ENCODE data around the gene OR2F2. TPM values are rescaled to one million over a fixed set of nuclear protein-coding genes. Genes with fewer than 3 reads are reported as not detected.
A peak's percentile ranks its signal among the peaks of the same experiment; 100 is the strongest.

The OR2F2 gene
- total RNA-seq, 1 donor from 2014 or later, result not detected

DNA sequence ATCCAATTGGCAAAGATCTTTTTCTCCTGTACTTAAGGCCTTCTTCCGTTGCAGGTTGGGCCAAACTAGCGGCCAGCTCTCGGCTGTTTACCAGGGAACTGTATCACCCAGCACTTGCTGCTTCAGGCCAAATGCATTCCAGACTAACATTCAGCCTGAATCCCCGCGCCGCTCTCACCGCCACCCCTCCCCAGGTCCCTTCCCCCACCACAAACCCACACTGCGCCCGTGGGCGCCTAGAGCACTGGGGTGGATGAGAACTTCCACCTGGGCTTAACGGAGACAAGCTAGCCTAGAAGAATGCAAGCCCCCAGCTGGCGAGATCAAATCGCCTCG, 33.7 kb upstream of the OR2F2 start:
- intact Hi-C loops (cut with micrococcal nuclease), result no loop called here

DNA sequence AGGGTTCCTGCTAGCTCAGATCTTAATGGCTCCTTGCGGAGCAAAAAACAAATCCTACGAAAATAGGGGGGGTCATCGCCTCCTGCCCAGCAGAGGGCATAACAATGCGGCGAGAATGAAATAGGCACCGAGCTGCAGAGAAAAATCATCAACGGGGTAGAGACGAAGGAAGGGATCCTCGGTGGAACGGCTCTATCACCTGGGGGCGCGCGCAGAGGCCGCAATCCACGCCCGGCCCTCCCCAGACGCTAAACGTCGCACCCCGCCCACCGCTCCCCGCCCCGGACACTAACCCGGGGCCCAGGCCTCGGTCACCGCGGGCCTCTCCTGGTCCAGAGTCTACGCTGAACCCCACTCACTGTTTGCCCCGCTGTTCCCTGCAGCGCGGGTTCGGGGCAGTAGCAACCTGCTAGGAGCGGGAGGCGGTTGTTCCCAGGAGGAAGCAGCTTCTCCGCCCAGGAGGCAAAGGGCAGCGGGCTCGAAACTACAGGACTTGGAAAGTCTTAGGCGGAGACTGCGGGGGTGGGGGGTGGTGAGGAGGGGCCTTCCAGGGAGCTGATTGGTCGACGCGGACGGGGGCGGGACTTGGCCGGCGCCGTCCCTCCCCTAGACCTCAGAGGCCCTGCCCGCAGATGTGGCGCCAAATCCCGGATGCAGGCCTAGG, 33.2 kb upstream of the OR2F2 start, which contains the start of gene TCAF1:
Gene TCAF1, minus strand, starts transcription at position 509 of the 664 bp plus-strand sequence. CDS start 25,568 bp downstream, outside the sequence.
- no peaks in the 10 kb centered on the region for H3K36me3 ChIP-seq
- peak within 1 kb of the TSS; percentile 83 for H3K4me3 ChIP-seq
- peak within 1 kb of the TSS; percentile 93 for H3K27ac ChIP-seq (replicated peaks)
- no peaks in the 10 kb centered on the region for H3K27me3 ChIP-seq (ENCODE audit: low read depth)
- peak; percentile 97 for DNase-seq
- H3K9me3 ChIP-seq (replicated peaks), result peaks cover 6% of the 10 kb centered on the region
- intact Hi-C loops (cut with micrococcal nuclease), result no loop called here
- H3K4me1 ChIP-seq, result peaks cover 45% of the 10 kb centered on the region
- TF ChIP-seq, protein P1, sequence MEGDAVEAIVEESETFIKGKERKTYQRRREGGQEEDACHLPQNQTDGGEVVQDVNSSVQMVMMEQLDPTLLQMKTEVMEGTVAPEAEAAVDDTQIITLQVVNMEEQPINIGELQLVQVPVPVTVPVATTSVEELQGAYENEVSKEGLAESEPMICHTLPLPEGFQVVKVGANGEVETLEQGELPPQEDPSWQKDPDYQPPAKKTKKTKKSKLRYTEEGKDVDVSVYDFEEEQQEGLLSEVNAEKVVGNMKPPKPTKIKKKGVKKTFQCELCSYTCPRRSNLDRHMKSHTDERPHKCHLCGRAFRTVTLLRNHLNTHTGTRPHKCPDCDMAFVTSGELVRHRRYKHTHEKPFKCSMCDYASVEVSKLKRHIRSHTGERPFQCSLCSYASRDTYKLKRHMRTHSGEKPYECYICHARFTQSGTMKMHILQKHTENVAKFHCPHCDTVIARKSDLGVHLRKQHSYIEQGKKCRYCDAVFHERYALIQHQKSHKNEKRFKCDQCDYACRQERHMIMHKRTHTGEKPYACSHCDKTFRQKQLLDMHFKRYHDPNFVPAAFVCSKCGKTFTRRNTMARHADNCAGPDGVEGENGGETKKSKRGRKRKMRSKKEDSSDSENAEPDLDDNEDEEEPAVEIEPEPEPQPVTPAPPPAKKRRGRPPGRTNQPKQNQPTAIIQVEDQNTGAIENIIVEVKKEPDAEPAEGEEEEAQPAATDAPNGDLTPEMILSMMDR (IDR thresholded peaks at IDR 0.05; ENCODE audit: borderline replicate concordance), result peak; percentile 42

More for the DNA sequence above, 33.7 kb upstream of the OR2F2 start:
- TF ChIP-seq, protein P1 (IDR thresholded peaks at IDR 0.05; ENCODE audit: borderline replicate concordance), result no peak
- peak overlapping the region; percentile 83 for H3K4me3 ChIP-seq
- H3K27me3 ChIP-seq (ENCODE audit: low read depth), result no peaks in the 10 kb centered on the region
- H3K36me3 ChIP-seq, result no peaks in the 10 kb centered on the region
- H3K27ac ChIP-seq (replicated peaks), result peak overlapping the region; percentile 93
- peak; percentile 47 for DNase-seq
- H3K9me3 ChIP-seq (replicated peaks), result peaks cover 6% of the 10 kb centered on the region
- H3K4me1 ChIP-seq, result peaks cover 45% of the 10 kb centered on the region

DNA sequence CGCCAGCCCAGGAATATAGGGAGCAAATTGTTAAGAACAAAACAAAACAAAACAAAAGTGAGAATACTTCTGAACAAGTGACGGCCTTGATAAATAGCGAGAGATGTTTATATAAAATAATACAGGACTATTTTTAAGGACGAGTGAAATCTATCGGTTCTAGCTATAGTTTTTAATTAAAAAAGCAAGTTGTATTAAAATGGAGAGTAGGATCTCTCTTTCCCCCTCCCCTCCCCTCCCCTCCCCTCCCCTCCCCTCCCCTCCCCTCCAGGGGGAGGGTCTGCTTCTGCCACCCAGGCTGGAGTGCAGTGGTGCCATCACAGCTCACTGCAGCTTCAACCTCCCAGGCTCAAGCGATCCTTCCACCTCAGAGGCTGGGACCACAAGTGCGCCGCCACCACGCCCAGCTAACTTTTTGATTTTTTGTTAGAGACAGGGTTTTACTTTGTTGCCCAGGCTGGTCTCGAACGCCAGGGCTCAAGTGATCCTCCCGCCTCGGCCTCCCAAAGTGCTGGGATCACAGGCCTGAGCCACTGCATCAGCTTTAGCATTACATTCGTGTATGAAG, 32.6 kb upstream of the OR2F2 start:
- H3K4me1 ChIP-seq, result peaks cover 45% of the 10 kb centered on the region
- peaks cover 6% of the 10 kb centered on the region for H3K9me3 ChIP-seq (replicated peaks)
- no peak for DNase-seq
- H3K36me3 ChIP-seq, result no peaks in the 10 kb centered on the region
- H3K27ac ChIP-seq (replicated peaks), result peak overlapping the region; percentile 93
- intact Hi-C loops (cut with micrococcal nuclease), result no loop called here
- H3K27me3 ChIP-seq (ENCODE audit: low read depth), result no peaks in the 10 kb centered on the region
- peak overlapping the region; percentile 83 for H3K4me3 ChIP-seq
- TF ChIP-seq, protein P1 (IDR thresholded peaks at IDR 0.05; ENCODE audit: borderline replicate concordance), result no peak

DNA sequence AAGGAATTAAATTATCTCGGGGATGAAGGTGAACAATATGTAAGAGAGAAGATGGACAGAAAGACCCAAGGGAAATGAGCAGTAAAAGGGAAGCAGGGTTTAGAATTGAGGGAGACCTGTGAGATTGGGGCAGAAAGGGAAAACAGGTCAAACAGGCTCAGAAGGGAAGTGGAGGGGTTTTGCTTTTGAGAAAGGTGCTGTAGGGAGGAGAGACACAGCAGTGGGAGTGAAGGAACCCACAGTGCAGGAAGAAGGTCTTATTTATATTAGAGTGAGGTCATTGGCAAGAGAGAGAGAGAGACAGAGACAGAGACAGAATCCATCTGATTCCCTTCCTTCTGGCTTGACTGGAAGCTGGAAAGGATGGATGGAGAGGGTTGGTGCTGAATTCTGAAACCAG, 29.5 kb upstream of the OR2F2 start:
- DNase-seq, result no peak
- peaks cover 30% of the 10 kb centered on the region for H3K4me1 ChIP-seq
- no peak overlapping the region for H3K4me3 ChIP-seq
- TF ChIP-seq, protein P1 (IDR thresholded peaks at IDR 0.05; ENCODE audit: borderline replicate concordance), result no peak
- H3K27me3 ChIP-seq (ENCODE audit: low read depth), result no peaks in the 10 kb centered on the region
- intact Hi-C loops (cut with micrococcal nuclease), result no loop called here
- H3K27ac ChIP-seq (replicated peaks), result no peak overlapping the region
- H3K36me3 ChIP-seq, result no peaks in the 10 kb centered on the region
- no peaks in the 10 kb centered on the region for H3K9me3 ChIP-seq (replicated peaks)

DNA sequence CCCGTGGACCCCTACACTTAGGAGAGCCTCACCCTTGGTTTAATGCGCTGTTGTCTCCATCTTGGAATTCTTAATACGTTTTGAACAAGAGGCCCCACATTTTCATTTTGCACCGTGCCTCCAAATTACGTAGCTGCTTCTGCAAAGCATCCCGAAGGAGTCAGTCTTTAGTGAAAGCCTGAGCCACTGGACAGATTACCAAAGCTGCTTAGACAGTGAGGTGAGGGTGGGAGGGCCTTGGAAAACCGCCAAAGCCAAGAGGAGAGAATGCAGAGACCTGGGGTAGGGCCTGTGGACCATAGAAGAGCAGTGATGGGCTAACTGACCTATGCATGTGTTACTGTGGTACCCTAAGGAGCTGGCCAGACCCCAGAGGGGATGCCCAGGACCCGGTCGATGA, 28.9 kb upstream of the OR2F2 start:
- TF ChIP-seq, protein P1 (IDR thresholded peaks at IDR 0.05; ENCODE audit: borderline replicate concordance), result no peak
- H3K27ac ChIP-seq (replicated peaks), result no peak overlapping the region

More for the DNA sequence above, 28.9 kb upstream of the OR2F2 start:
- intact Hi-C loops (cut with micrococcal nuclease), result no loop called here
- H3K27me3 ChIP-seq (ENCODE audit: low read depth), result no peaks in the 10 kb centered on the region
- no peak overlapping the region for H3K4me3 ChIP-seq
- DNase-seq, result no peak
- peaks cover 24% of the 10 kb centered on the region for H3K4me1 ChIP-seq
- no peaks in the 10 kb centered on the region for H3K9me3 ChIP-seq (replicated peaks)
- H3K36me3 ChIP-seq, result no peaks in the 10 kb centered on the region

All from left ventricle myocardium inferior (tissue), 1 donor.